ENCODE data around the gene MYL2. TPM values are rescaled to one million over a fixed set of nuclear protein-coding genes. Genes with fewer than 3 reads are reported as not detected.
A peak's percentile ranks its signal among the peaks of the same experiment; 100 is the strongest.

The MYL2 gene
- total RNA-seq, 1 donor from 2014 or later: not detected

DNA sequence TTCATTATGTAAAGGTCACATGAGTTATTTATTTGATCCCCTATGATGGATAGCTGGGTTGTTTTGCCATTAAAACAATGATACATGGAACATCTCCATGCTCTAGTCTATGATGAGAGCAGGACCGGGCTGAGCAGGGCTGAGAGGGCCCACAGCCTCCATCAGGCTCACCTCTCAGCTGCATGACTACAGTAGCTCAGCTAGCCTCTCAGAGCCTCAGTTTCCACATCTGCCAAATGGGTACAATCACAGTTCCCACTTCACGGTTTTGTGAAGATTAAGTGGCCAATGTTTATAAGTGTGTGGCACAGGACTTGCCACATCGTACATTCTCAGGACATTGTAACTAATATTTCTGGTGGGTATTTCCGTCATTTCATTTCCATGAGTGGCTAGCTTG is 19.9 kb upstream of the MYL2 start:
- Histone ChIP-seq H3K27me3 (ENCODE audit: control insufficient read depth, insufficient read depth, low read length) (no peaks in the 10 kb centered on the region), H3K36me3 (ENCODE audit: control insufficient read depth, insufficient read depth, low read length) (no peaks in the 10 kb centered on the region), H3K4me3 (ENCODE audit: low read depth, low read length) (no peak overlapping the region)
- no peak for DNase-seq (ENCODE audit: low read depth)
- TF ChIP-seq, protein P1, sequence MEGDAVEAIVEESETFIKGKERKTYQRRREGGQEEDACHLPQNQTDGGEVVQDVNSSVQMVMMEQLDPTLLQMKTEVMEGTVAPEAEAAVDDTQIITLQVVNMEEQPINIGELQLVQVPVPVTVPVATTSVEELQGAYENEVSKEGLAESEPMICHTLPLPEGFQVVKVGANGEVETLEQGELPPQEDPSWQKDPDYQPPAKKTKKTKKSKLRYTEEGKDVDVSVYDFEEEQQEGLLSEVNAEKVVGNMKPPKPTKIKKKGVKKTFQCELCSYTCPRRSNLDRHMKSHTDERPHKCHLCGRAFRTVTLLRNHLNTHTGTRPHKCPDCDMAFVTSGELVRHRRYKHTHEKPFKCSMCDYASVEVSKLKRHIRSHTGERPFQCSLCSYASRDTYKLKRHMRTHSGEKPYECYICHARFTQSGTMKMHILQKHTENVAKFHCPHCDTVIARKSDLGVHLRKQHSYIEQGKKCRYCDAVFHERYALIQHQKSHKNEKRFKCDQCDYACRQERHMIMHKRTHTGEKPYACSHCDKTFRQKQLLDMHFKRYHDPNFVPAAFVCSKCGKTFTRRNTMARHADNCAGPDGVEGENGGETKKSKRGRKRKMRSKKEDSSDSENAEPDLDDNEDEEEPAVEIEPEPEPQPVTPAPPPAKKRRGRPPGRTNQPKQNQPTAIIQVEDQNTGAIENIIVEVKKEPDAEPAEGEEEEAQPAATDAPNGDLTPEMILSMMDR (IDR thresholded peaks at IDR 0.05; ENCODE audit: insufficient read depth, low read length, poor library complexity, severe bottlenecking): no peak

DNA sequence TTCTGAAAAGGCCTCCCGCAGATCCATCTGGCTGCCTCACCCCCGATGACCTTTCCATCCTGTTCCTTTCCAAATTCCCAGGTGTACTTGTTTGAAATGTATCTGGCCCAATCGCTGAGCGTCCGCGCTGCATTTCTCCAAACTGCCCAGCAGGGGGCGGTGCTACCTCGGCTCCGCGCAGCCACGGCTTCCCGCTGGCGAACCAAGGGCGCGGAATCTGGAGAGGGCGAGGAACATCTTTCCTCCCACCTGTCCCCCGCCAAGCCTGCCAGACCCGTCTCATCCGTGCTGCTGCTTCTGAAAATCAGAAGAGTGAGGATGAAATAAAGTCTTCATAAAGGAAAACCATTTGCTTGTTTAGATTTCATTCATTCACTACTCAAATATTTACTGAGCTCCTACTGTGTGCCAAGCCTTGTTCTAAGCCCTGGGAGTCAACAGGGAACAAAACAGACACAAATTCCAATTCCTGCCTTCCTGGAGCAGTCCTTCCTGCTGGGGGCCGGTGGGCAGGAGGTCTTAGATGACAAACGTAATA is 16.8 kb upstream of the MYL2 start:
- TF ChIP-seq, protein P1 (IDR thresholded peaks at IDR 0.05; ENCODE audit: insufficient read depth, low read length, poor library complexity, severe bottlenecking): peak; percentile 97
- Histone ChIP-seq H3K36me3 (ENCODE audit: control insufficient read depth, insufficient read depth, low read length) (no peaks in the 10 kb centered on the region), H3K27me3 (ENCODE audit: control insufficient read depth, insufficient read depth, low read length) (no peaks in the 10 kb centered on the region), H3K4me3 (ENCODE audit: low read depth, low read length) (no peak overlapping the region)
- DNase-seq (ENCODE audit: low read depth): no peak

DNA sequence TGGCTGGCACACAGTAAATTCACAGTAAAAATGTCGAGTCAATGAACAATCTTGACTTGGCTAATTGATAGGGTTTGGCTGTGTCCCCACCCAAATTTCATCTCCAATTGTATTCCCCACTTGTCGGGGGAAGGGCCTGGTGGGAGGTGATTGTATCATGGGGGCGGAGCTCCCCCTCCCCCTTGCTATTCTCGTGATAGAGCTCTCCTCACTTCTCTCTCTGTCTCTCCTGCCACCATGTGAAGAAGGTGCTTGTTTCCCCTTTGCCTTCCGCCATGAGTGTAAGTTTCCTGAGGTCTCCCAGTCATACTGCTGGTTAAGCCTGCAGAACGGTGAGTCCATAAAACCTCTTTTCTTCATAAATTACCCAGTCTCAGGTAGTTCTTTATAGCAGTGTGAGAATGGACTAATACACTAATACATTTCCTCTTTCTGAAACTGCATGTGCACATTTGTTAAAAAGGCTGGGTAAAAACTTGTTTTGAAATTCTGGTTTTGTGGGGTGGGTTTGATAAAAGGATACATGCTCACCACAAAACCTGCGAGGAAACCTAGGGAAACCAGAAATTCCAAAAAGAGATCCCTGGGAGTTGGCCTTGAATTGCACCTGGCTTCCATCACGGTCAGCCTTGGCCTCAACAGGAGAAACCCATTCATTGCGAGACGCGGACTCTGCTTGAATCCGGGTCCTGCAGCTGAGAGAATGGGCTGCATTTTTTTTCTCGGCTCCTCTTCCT is 16.2 kb upstream of the MYL2 start:
- no peak for DNase-seq (ENCODE audit: low read depth)
- no peak overlapping the region for H3K4me3 ChIP-seq (ENCODE audit: low read depth, low read length)
- no peaks in the 10 kb centered on the region for H3K36me3 ChIP-seq (ENCODE audit: control insufficient read depth, insufficient read depth, low read length)
- TF ChIP-seq, protein P1 (IDR thresholded peaks at IDR 0.05; ENCODE audit: insufficient read depth, low read length, poor library complexity, severe bottlenecking): no peak
- H3K27me3 ChIP-seq (ENCODE audit: control insufficient read depth, insufficient read depth, low read length): no peaks in the 10 kb centered on the region

DNA sequence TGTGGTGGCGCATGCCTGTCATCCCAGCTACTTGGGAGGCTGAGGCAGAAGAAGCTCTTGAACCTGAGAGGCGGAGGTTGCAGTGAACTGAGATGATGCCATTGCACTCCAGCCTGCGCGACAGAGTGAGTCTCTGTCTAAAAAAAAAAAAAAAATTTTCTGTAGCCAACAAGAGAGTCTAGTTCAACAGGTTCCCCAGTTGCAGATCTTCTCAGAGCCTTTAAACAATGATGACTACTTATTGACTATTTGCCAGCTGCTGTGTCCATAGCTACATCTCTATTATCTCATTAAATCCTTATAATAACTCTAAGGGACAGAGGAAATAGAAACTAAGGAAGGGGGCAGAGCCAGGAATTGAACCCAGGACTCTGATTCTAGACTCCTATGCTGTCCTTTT is 15.2 kb upstream of the MYL2 start:
- H3K27me3 ChIP-seq (ENCODE audit: control insufficient read depth, insufficient read depth, low read length): no peaks in the 10 kb centered on the region
- TF ChIP-seq, protein P1 (IDR thresholded peaks at IDR 0.05; ENCODE audit: insufficient read depth, low read length, poor library complexity, severe bottlenecking): no peak
- H3K4me3 ChIP-seq (ENCODE audit: low read depth, low read length): no peak overlapping the region
- no peaks in the 10 kb centered on the region for H3K36me3 ChIP-seq (ENCODE audit: control insufficient read depth, insufficient read depth, low read length)
- DNase-seq (ENCODE audit: low read depth): no peak

DNA sequence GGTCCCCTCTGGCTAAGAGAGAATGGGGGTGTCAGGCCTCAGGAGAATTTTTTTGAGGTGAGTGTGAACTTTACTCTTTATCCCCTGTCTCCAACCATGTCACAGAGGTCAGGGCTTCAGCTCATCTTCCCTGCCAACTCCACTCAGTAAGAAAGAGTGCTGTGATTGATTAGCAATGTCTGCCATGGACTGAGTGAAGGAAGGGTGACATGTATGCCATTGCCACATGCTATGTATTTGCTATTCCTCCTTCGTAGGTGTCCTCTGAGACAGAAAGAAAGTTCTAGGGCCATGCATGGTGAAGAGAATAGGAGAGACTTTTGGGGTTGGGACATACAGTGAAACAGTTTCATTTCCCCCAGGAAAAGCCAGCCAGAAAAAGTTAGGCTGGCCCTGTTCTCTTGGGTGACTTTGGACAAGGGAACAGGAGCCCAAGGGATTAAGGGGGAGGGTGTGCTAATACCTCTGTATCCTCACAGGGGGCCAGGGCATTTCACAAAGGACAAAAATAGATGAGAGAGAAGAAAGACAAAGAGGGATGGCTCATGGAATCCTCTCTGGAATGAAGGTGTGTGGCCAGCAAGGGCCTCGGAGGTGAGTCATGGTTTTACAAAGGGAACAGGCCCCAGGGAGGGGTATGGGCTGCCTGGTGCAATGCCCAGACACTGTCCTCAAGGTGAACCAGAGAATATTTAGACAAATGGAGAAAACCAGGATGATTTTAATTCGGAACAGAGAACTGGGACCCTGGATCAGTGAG is 13.9 kb upstream of the MYL2 start:
- peak; percentile 31 for DNase-seq (ENCODE audit: low read depth)
- Histone ChIP-seq H3K4me3 (ENCODE audit: low read depth, low read length) (no peak overlapping the region), H3K27me3 (ENCODE audit: control insufficient read depth, insufficient read depth, low read length) (no peaks in the 10 kb centered on the region), H3K36me3 (ENCODE audit: control insufficient read depth, insufficient read depth, low read length) (no peaks in the 10 kb centered on the region)
- TF ChIP-seq, protein P1 (IDR thresholded peaks at IDR 0.05; ENCODE audit: insufficient read depth, low read length, poor library complexity, severe bottlenecking): no peak
